Tibial nerve (tissue), 3 donors: ENCODE data around the gene CAMK1.

Experiments used
- CTCF ChIP-seq, 5 experiments: fragments of 200-600 bp in 3 of 5; fragments of 450-650 bp in 2 of 5; sonication (generic) in 3 of 5; IDR thresholded peaks; one replicate each; pipeline ENCODE4 v1.5.1; 2016 to 2019; ENCODE audit warnings: antibody characterized with exemption in 5 of 5, mild to moderate bottlenecking in 3 of 5, moderate library complexity in 2 of 5
- POLR2A ChIP-seq, 2 donors: fragments of 450-650 bp; IDR thresholded peaks; one replicate each; pipeline ENCODE4 v1.6.1; 2017; ENCODE audit warnings: antibody characterized with exemption in 2 of 2, mild to moderate bottlenecking in 2 of 2, moderate library complexity in 2 of 2

GRCh38 chr3:9768141-9768775 lies 1.5 kb downstream of the CAMK1 start:
- TF ChIP-seq CTCF (IDR thresholded peaks at IDR 0.05) (no peak), POLR2A (IDR thresholded peaks at IDR 0.05) (no peak)
